ENCODE results near the gene EFCAB14. TPM values are rescaled to one million over a fixed set of nuclear protein-coding genes. Genes with fewer than 3 reads are reported as not detected.

Gene EFCAB14
- polyA plus RNA-seq: 10 to 100 TPM; 19.3 to 27.8 TPM

GRCh38 chr1:46718727-46719622 lies at the start of gene EFCAB14:
TSS of gene EFCAB14 (minus strand) at chr1:46719114. CDS start at chr1:46718087, 1,027 bp downstream.
- no peaks in the 10 kb centered on the region for H3K9me3 ChIP-seq (ENCODE audit: control insufficient read depth in 2 of 2, insufficient read depth in 1 of 2, low read depth in 1 of 2, low read length in 1 of 2)
- H3K36me3 ChIP-seq (ENCODE audit: control insufficient read depth in 2 of 2, insufficient read depth in 2 of 2, low read length in 1 of 2): peaks cover 3 to 8% of the 10 kb centered on the region in 2 donors
- no peaks in the 10 kb centered on the region for H3K27me3 ChIP-seq (ENCODE audit: control insufficient read depth in 1 of 2, insufficient read depth in 2 of 2, low read length in 2 of 2)
- H3K4me3 ChIP-seq (ENCODE audit: low read depth in 1 of 2, low read length in 2 of 2): peak within 1 kb of the TSS; percentile 89 to 90
- H3K4me1 ChIP-seq (ENCODE audit: control insufficient read depth in 2 of 2, insufficient read depth in 2 of 2, low read length in 1 of 2): peaks cover 4 to 5% of the 10 kb centered on the region in 2 donors
- WGBS, 2 donors: 0% methylated on average over 71 to 85 of the region's 85 CpGs
- H3K27ac ChIP-seq (ENCODE audit: low read depth in 2 of 2, low read length in 1 of 2): peak within 1 kb of the TSS; percentile 83 to 90

GRCh38 chr1:46768445-46768844 lies 49.5 kb upstream of the EFCAB14 start:
- H3K36me3 ChIP-seq (ENCODE audit: control insufficient read depth in 2 of 2, insufficient read depth in 2 of 2, low read length in 1 of 2): peaks cover 0 to 2% of the 10 kb centered on the region in 2 donors
- H3K4me1 ChIP-seq (ENCODE audit: control insufficient read depth in 2 of 2, insufficient read depth in 2 of 2, low read length in 1 of 2): no peaks in the 10 kb centered on the region
- no peaks in the 10 kb centered on the region for H3K27me3 ChIP-seq (ENCODE audit: control insufficient read depth in 1 of 2, insufficient read depth in 2 of 2, low read length in 2 of 2)
- H3K4me3 ChIP-seq (ENCODE audit: low read depth in 1 of 2, low read length in 2 of 2): no peak overlapping the region
- H3K9me3 ChIP-seq (ENCODE audit: control insufficient read depth in 2 of 2, insufficient read depth in 1 of 2, low read depth in 1 of 2, low read length in 1 of 2): peaks cover 17% of the 10 kb centered on the region in 2 donors
- 80 to 90% methylated on average over 5 of the region's 5 CpGs for WGBS, 2 donors
- H3K27ac ChIP-seq (ENCODE audit: low read depth in 2 of 2, low read length in 1 of 2): no peak overlapping the region

DNA sequence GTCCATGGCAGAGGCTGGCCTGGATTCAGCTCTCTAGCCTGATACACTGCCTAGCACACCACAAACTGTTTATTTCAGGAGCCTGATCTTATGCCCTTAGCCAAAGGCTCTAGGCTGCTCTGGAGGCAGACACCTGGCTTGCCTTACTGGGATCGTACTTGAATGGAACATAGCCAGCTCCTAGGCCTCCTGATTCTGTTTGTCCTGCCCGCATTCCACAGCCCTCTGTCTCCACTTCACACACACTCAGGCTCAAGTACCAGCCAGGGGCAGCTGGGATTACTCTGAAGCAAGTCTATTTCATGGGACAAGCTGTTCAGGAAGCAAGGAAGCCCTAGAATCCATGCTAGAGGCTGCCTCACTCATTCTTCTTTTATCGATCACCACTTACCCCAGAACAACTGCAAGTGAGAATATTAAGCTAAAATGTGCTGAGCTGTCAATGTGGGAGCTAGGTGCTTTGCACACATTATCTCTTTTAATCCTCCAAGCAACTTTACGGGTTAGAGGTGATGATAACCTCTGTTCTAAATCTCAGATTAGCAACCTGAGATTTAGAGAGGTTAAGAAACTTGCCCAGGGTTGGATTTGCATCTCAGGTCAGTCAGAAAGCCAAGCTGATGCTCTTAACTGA lies 48.9 kb upstream of the EFCAB14 start:
- Histone ChIP-seq H3K9me3 (ENCODE audit: control insufficient read depth in 2 of 2, insufficient read depth in 1 of 2, low read depth in 1 of 2, low read length in 1 of 2) (peaks cover 17% of the 10 kb centered on the region in 2 donors), H3K27ac (ENCODE audit: low read depth in 2 of 2, low read length in 1 of 2) (no peak overlapping the region), H3K4me1 (ENCODE audit: control insufficient read depth in 2 of 2, insufficient read depth in 2 of 2, low read length in 1 of 2) (no peaks in the 10 kb centered on the region), H3K4me3 (ENCODE audit: low read depth in 1 of 2, low read length in 2 of 2) (no peak overlapping the region), H3K36me3 (ENCODE audit: control insufficient read depth in 2 of 2, insufficient read depth in 2 of 2, low read length in 1 of 2) (peaks cover 0 to 2% of the 10 kb centered on the region in 2 donors), H3K27me3 (ENCODE audit: control insufficient read depth in 1 of 2, insufficient read depth in 2 of 2, low read length in 2 of 2) (no peaks in the 10 kb centered on the region)
- WGBS, 2 donors: 56 to 58% methylated on average over 4 of the region's 4 CpGs

- no peak overlapping the region for H3K27ac ChIP-seq (ENCODE audit: low read depth in 2 of 2, low read length in 1 of 2)
- H3K9me3 ChIP-seq (ENCODE audit: control insufficient read depth in 2 of 2, insufficient read depth in 1 of 2, low read depth in 1 of 2, low read length in 1 of 2): peaks cover 3% of the 10 kb centered on the region in 2 donors
- H3K27me3 ChIP-seq (ENCODE audit: control insufficient read depth in 1 of 2, insufficient read depth in 2 of 2, low read length in 2 of 2): no peaks in the 10 kb centered on the region
- 80 to 82% methylated on average over 2 of the region's 2 CpGs for WGBS, 2 donors
- H3K36me3 ChIP-seq (ENCODE audit: control insufficient read depth in 2 of 2, insufficient read depth in 2 of 2, low read length in 1 of 2): no peaks in the 10 kb centered on the region
- H3K4me1 ChIP-seq (ENCODE audit: control insufficient read depth in 2 of 2, insufficient read depth in 2 of 2, low read length in 1 of 2): peaks cover 0 to 3% of the 10 kb centered on the region in 2 donors
- no peak overlapping the region for H3K4me3 ChIP-seq (ENCODE audit: low read depth in 1 of 2, low read length in 2 of 2)
Observed at GRCh38 chr1:46764402-46764801, 45.5 kb upstream of the EFCAB14 start.

GRCh38 chr1:46761740-46762139 lies 42.8 kb upstream of the EFCAB14 start:
- H3K9me3 ChIP-seq (ENCODE audit: control insufficient read depth in 2 of 2, insufficient read depth in 1 of 2, low read depth in 1 of 2, low read length in 1 of 2): no peaks in the 10 kb centered on the region
- H3K27me3 ChIP-seq (ENCODE audit: control insufficient read depth in 1 of 2, insufficient read depth in 2 of 2, low read length in 2 of 2): no peaks in the 10 kb centered on the region
- peaks cover 2 to 3% of the 10 kb centered on the region in 2 donors for H3K4me1 ChIP-seq (ENCODE audit: control insufficient read depth in 2 of 2, insufficient read depth in 2 of 2, low read length in 1 of 2)
- H3K27ac ChIP-seq (ENCODE audit: low read depth in 2 of 2, low read length in 1 of 2): no peak overlapping the region
- no peak overlapping the region for H3K4me3 ChIP-seq (ENCODE audit: low read depth in 1 of 2, low read length in 2 of 2)
- no peaks in the 10 kb centered on the region for H3K36me3 ChIP-seq (ENCODE audit: control insufficient read depth in 2 of 2, insufficient read depth in 2 of 2, low read length in 1 of 2)

DNA sequence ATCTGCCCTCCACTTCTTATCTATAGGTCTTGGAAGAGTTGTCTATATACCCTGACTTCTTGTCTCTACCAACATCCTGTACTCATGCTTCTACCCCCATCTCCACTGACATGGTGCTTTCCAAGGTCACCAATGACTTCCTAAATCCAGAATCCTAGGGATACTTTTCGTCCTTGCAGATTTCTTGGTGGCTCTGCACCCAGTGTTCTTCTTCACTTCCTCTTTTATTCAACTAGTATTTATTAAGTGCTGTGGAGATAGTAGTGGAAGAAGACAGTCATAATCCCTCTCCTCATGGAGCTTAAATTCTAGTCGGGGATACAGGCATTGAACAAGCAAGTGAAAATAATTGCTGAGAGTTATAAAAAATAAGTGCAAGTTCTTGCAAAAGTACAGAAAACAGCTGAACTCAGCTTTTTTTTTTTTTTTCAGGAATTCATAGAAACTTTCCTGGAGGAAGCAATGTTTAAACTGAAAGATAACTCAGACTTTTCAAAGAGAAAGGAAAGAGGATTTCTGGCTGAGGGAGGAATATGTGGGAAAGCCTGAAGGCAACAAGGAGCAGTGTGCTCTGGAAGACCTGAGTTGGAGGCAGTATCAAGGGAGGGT lies 41.7 kb upstream of the EFCAB14 start:
- 81 to 84% methylated on average over 2 of the region's 2 CpGs for WGBS, 2 donors
- Histone ChIP-seq H3K4me3 (ENCODE audit: low read depth in 1 of 2, low read length in 2 of 2) (no peak overlapping the region), H3K36me3 (ENCODE audit: control insufficient read depth in 2 of 2, insufficient read depth in 2 of 2, low read length in 1 of 2) (no peaks in the 10 kb centered on the region), H3K27ac (ENCODE audit: low read depth in 2 of 2, low read length in 1 of 2) (no peak overlapping the region), H3K27me3 (ENCODE audit: control insufficient read depth in 1 of 2, insufficient read depth in 2 of 2, low read length in 2 of 2) (no peaks in the 10 kb centered on the region), H3K4me1 (ENCODE audit: control insufficient read depth in 2 of 2, insufficient read depth in 2 of 2, low read length in 1 of 2) (peaks cover 2 to 8% of the 10 kb centered on the region in 2 donors), H3K9me3 (ENCODE audit: control insufficient read depth in 2 of 2, insufficient read depth in 1 of 2, low read depth in 1 of 2, low read length in 1 of 2) (no peaks in the 10 kb centered on the region)

- Histone ChIP-seq H3K4me3 (ENCODE audit: low read depth in 1 of 2, low read length in 2 of 2) (no peak overlapping the region), H3K9me3 (ENCODE audit: control insufficient read depth in 2 of 2, insufficient read depth in 1 of 2, low read depth in 1 of 2, low read length in 1 of 2) (no peaks in the 10 kb centered on the region), H3K36me3 (ENCODE audit: control insufficient read depth in 2 of 2, insufficient read depth in 2 of 2, low read length in 1 of 2) (no peaks in the 10 kb centered on the region), H3K27ac (ENCODE audit: low read depth in 2 of 2, low read length in 1 of 2) (peak overlapping the region; percentile 75 to 85), H3K27me3 (ENCODE audit: control insufficient read depth in 1 of 2, insufficient read depth in 2 of 2, low read length in 2 of 2) (no peaks in the 10 kb centered on the region), H3K4me1 (ENCODE audit: control insufficient read depth in 2 of 2, insufficient read depth in 2 of 2, low read length in 1 of 2) (peaks cover 2 to 11% of the 10 kb centered on the region in 2 donors)
Observed at GRCh38 chr1:46757956-46758528, 39.1 kb upstream of the EFCAB14 start.

DNA sequence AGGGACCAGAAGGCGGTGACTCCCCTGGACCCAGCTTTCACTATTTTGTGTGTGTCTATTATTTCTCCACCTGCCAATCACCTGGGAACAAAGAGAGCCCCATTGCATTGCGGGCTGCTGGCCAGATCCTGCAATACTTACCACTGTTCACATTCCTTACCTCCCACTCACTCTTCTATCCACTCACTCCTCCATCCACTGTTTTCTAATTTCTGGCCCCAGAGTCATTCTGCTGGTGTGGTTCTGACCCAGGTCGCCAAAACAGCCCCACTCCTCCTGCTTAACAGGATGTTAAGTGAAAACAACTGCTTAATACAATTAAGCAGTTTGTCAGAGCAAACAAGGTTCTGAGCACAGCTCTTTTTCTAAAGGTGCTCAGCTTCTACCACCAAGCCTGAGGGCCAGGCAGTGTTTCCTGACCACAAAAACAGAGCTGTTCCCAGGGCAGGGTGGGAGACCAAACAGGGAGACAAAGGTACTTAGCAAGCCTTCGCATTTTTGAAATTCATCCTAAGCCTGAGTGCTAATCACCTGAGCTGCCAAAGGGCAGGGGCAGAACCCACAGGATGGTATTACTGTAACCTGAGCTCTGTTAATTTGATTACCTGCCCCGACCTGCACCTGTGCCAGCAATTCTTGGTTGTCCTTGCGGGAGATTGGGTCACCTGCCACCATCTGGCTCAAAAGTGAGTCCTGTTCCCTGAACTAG lies 38.5 kb upstream of the EFCAB14 start:
- peak overlapping the region; percentile 75 to 85 for H3K27ac ChIP-seq (ENCODE audit: low read depth in 2 of 2, low read length in 1 of 2)
- no peaks in the 10 kb centered on the region for H3K9me3 ChIP-seq (ENCODE audit: control insufficient read depth in 2 of 2, insufficient read depth in 1 of 2, low read depth in 1 of 2, low read length in 1 of 2)
- no peak overlapping the region for H3K4me3 ChIP-seq (ENCODE audit: low read depth in 1 of 2, low read length in 2 of 2)
- H3K36me3 ChIP-seq (ENCODE audit: control insufficient read depth in 2 of 2, insufficient read depth in 2 of 2, low read length in 1 of 2): no peaks in the 10 kb centered on the region
- H3K4me1 ChIP-seq (ENCODE audit: control insufficient read depth in 2 of 2, insufficient read depth in 2 of 2, low read length in 1 of 2): peaks cover 2 to 15% of the 10 kb centered on the region in 2 donors
- H3K27me3 ChIP-seq (ENCODE audit: control insufficient read depth in 1 of 2, insufficient read depth in 2 of 2, low read length in 2 of 2): no peaks in the 10 kb centered on the region
- WGBS, 2 donors: 31 to 34% methylated on average over 6 of the region's 6 CpGs

GRCh38 chr1:46755121-46755520 lies 36.2 kb upstream of the EFCAB14 start:
- Histone ChIP-seq H3K4me3 (ENCODE audit: low read depth in 1 of 2, low read length in 2 of 2) (no peak overlapping the region), H3K27me3 (ENCODE audit: control insufficient read depth in 1 of 2, insufficient read depth in 2 of 2, low read length in 2 of 2) (no peaks in the 10 kb centered on the region), H3K36me3 (ENCODE audit: control insufficient read depth in 2 of 2, insufficient read depth in 2 of 2, low read length in 1 of 2) (no peaks in the 10 kb centered on the region), H3K27ac (ENCODE audit: low read depth in 2 of 2, low read length in 1 of 2) (peak overlapping the region; percentile 48 to 71), H3K9me3 (ENCODE audit: control insufficient read depth in 2 of 2, insufficient read depth in 1 of 2, low read depth in 1 of 2, low read length in 1 of 2) (no peaks in the 10 kb centered on the region), H3K4me1 (ENCODE audit: control insufficient read depth in 2 of 2, insufficient read depth in 2 of 2, low read length in 1 of 2) (peaks cover 2 to 16% of the 10 kb centered on the region in 2 donors)
- WGBS, 2 donors: 52 to 60% methylated on average over 4 of the region's 4 CpGs

All from esophagus (tissue), 2 donors.